OCI-LY7 (cell line): ENCODE measurements around the gene TTC7B. TPM values are rescaled to one million over a fixed set of nuclear protein-coding genes. Genes with fewer than 3 reads are reported as not detected.

Experiments
- BruUV-seq: library from RNA; stranded (reverse); fragments of 400-500 nt; replicated peaks from 2 replicates; lab custom pipeline; 2021; lab: Mats Ljungman, UMichigan
- CTCF ChIA-PET: fragments of 300-600 bp; sonication (Branson Sonifier 250); formaldehyde crosslinking; loops from one replicate; lab custom pipeline; 2022; ENCODE audit warnings: antibody characterized with exemption; ENCODE audit not compliant: unreplicated experiment; lab: Charles Lee
- POLR2A ChIA-PET: fragments of 300-600 bp; sonication (Branson Sonifier 250); formaldehyde crosslinking; loops from one replicate; lab custom pipeline; 2022; ENCODE audit warnings: antibody characterized with exemption; lab: Charles Lee
- DNase-seq: peaks from one replicate; pipeline ENCODE4 v3.0.0-alpha.2; 2015; ENCODE audit warnings: low spot score
- H2AFZ ChIP-seq: fragments of 200-600 bp; sonication (generic), shearing (Covaris generic); 2 replicates; pipeline ENCODE4 v1.6.1; 2014; ENCODE audit warnings: mild to moderate bottlenecking, antibody characterized with exemption, low read length, moderate library complexity
- H3K27ac ChIP-seq: fragments of 200-600 bp; sonication (generic); 2 replicates; pipeline ENCODE4 v1.5.1; 2014; ENCODE audit warnings: mixed run types, low read depth, mild to moderate bottlenecking, moderate library complexity, low read length, inconsistent platforms; ENCODE audit not compliant: poor library complexity, severe bottlenecking
- H3K36me3 ChIP-seq: fragments of 200-600 bp; sonication (generic); 2 replicates; pipeline ENCODE4 v1.6.1; 2014; ENCODE audit warnings: mild to moderate bottlenecking, antibody characterized with exemption, low read length, moderate library complexity, mixed read lengths; ENCODE audit not compliant: insufficient read depth
- H3K4me1 ChIP-seq: fragments of 200-600 bp; sonication (generic); 2 replicates; pipeline ENCODE4 v1.5.1; 2014; ENCODE audit warnings: mild to moderate bottlenecking, low read length; ENCODE audit not compliant: insufficient read depth, poor library complexity, severe bottlenecking
- H3K4me2 ChIP-seq: fragments of 200-600 bp; sonication (generic); 2 replicates; pipeline ENCODE4 v1.6.1; 2014; ENCODE audit warnings: mild to moderate bottlenecking, low read length
- H3K4me3 ChIP-seq: fragments of 200-600 bp; sonication (generic); 2 replicates; pipeline ENCODE4 v1.5.1; 2014; ENCODE audit warnings: mild to moderate bottlenecking, low read depth, low read length; ENCODE audit not compliant: poor library complexity, severe bottlenecking
- H3K79me2 ChIP-seq: fragments of 200-600 bp; sonication (generic); 2 replicates; pipeline ENCODE4 v1.6.1; 2016; ENCODE audit warnings: low read depth, mild to moderate bottlenecking, low read length, moderate library complexity, mixed read lengths; ENCODE audit not compliant: insufficient read depth
- H3K9me2 ChIP-seq: fragments of 200-600 bp; sonication (generic); 2 replicates; pipeline ENCODE4 v1.6.1; 2016; ENCODE audit warnings: mild to moderate bottlenecking, low read length, mixed read lengths; ENCODE audit not compliant: insufficient read depth
- H3K9me3 ChIP-seq: fragments of 200-600 bp; sonication (generic); 2 replicates; pipeline ENCODE4 v1.6.1; 2014; ENCODE audit warnings: mild to moderate bottlenecking, mixed run types, low read length, mixed read lengths
- H4K20me1 ChIP-seq: fragments of 200-600 bp; sonication (generic); 2 replicates; pipeline ENCODE4 v1.6.1; 2014; ENCODE audit warnings: mild to moderate bottlenecking, antibody characterized with exemption, low read length, moderate library complexity, mixed read lengths; ENCODE audit not compliant: insufficient read depth
- EZH2phosphoT487 ChIP-seq: fragments of 200-600 bp; sonication (generic); IDR thresholded peaks from 2 replicates; pipeline ENCODE4 v1.6.1; 2018; ENCODE audit warnings: low read depth, borderline replicate concordance, mild to moderate bottlenecking, mixed run types, antibody characterized with exemption, low read length, moderate library complexity, mixed read lengths
- intact Hi-C: fragments of 100-400 bp; cut with micrococcal nuclease; formaldehyde crosslinking; loops from one replicate; pipeline ENCODE4 v1.10.0; 2022; ENCODE audit not compliant: unreplicated experiment
- total RNA-seq, 2 experiments: library from RNA; depleted of rRNA in 1 of 2; stranded (reverse); fragments of >200 nt in 1 of 2; shearing (Covaris generic) in 1 of 2; gene quantifications; 2 replicates each; pipeline ENCODE4 v1.2.3, GENCODE V29; 2014 to 2022
- TF ChIP-seq, protein P1 (sequence below): fragments of 200-600 bp; sonication (generic); conservative IDR thresholded peaks from 2 replicates; pipeline ENCODE4 v1.5.1; 2014; ENCODE audit warnings: mild to moderate bottlenecking, antibody characterized with exemption, low read length, moderate library complexity, mixed read lengths

The TTC7B gene
- total RNA-seq, 2 experiments from 2014 or later = 0.19 to 0.51 TPM

- DNase-seq = no peak
- H3K9me3 ChIP-seq = no peaks in the 10 kb centered on the region
- H3K9me2 ChIP-seq = no peaks in the 10 kb centered on the region
- no peaks in the 10 kb centered on the region for H3K4me1 ChIP-seq
- H4K20me1 ChIP-seq = no peaks in the 10 kb centered on the region
- H3K79me2 ChIP-seq = no peaks in the 10 kb centered on the region
- TF ChIP-seq, protein P1, sequence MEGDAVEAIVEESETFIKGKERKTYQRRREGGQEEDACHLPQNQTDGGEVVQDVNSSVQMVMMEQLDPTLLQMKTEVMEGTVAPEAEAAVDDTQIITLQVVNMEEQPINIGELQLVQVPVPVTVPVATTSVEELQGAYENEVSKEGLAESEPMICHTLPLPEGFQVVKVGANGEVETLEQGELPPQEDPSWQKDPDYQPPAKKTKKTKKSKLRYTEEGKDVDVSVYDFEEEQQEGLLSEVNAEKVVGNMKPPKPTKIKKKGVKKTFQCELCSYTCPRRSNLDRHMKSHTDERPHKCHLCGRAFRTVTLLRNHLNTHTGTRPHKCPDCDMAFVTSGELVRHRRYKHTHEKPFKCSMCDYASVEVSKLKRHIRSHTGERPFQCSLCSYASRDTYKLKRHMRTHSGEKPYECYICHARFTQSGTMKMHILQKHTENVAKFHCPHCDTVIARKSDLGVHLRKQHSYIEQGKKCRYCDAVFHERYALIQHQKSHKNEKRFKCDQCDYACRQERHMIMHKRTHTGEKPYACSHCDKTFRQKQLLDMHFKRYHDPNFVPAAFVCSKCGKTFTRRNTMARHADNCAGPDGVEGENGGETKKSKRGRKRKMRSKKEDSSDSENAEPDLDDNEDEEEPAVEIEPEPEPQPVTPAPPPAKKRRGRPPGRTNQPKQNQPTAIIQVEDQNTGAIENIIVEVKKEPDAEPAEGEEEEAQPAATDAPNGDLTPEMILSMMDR = no peak
- no peak for TF ChIP-seq EZH2phosphoT487
- CTCF ChIA-PET = no interaction called here
- no TSS peak for BruUV-seq
- H3K4me2 ChIP-seq = no peak overlapping the region
- no peak overlapping the region for H3K27ac ChIP-seq
- H3K36me3 ChIP-seq = no peaks in the 10 kb centered on the region
- POLR2A ChIA-PET = no interaction called here
- H2AFZ ChIP-seq = no peak overlapping the region
- no peak overlapping the region for H3K4me3 ChIP-seq
- intact Hi-C loops = no loop called here
Observed at GRCh38 chr14:90582166-90582565, 234.1 kb downstream of the TTC7B start.

- TF ChIP-seq, protein P1 = no peak
- TF ChIP-seq EZH2phosphoT487 = no peak
- Histone ChIP-seq H3K4me3 (no peak overlapping the region), H2AFZ (no peak overlapping the region), H3K4me1 (no peaks in the 10 kb centered on the region), H3K79me2 (no peaks in the 10 kb centered on the region), H3K9me2 (no peaks in the 10 kb centered on the region), H4K20me1 (no peaks in the 10 kb centered on the region), H3K27ac (no peak overlapping the region), H3K36me3 (no peaks in the 10 kb centered on the region), H3K9me3 (no peaks in the 10 kb centered on the region), H3K4me2 (no peak overlapping the region)
- no peak for DNase-seq
- intact Hi-C loops = no loop called here
- BruUV-seq = no TSS peak
- CTCF ChIA-PET = no interaction called here
- POLR2A ChIA-PET = no interaction called here
Observed at GRCh38 chr14:90581745-90582144, 234.5 kb downstream of the TTC7B start.

DNA sequence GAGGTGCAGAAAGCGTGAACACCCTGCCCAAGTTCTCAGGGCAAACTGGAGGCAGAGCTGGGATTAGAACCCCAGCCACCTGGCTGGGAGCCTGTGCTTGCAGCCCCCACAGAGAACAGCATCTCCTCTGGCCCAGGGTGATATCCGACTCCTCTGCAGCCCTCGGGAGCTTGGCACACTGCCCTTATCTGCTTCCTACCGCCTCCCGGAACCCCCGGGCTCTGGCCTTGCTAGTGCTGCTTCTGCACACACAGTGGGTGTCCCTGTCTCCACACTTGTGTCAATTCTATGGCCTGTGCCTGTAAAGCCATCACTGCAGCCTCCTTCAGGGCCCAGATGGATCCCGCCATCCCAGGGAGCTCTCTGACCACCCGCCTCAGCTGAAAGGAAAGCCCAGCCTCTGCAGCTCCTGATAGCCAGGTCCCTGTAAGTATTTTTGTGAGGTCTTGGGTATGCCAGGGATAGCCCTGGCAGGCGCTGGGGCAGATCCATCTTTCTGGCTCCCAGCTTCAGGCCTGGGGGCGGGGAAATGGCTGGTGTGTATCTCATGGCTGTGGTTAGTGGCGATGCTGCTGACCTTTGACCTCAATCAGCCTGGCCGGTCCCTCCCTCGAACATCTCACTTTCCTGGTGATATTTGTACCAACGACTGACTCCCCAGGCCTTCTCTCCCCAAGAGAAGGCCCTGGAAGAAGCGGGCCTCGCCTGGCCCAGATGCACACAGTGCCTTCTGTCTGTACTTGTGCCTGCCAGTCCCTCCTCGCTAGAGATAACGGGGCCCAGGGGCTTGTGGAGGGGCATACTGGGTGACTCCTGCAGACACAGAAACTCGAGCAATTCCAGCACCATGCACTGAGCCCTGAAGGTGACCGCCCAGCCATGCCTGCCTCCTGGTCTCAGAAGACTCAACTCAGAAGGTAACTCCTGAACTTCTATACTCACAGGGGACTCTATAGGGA, 235.6 kb downstream of the TTC7B start:
- POLR2A ChIA-PET = no interaction called here
- DNase-seq = no peak
- Histone ChIP-seq H3K4me2 (no peak overlapping the region), H3K9me2 (no peaks in the 10 kb centered on the region), H3K36me3 (no peaks in the 10 kb centered on the region), H3K4me3 (no peak overlapping the region), H3K9me3 (no peaks in the 10 kb centered on the region), H4K20me1 (no peaks in the 10 kb centered on the region), H3K79me2 (no peaks in the 10 kb centered on the region), H2AFZ (no peak overlapping the region), H3K4me1 (no peaks in the 10 kb centered on the region), H3K27ac (no peak overlapping the region)
- no peak for TF ChIP-seq EZH2phosphoT487
- TF ChIP-seq, protein P1 = no peak
- intact Hi-C loops = no loop called here
- CTCF ChIA-PET = no interaction called here
- BruUV-seq = no TSS peak
